Measurements from ENCODE around the gene TFR2. TPM values are rescaled to one million over a fixed set of nuclear protein-coding genes. Genes with fewer than 3 reads are reported as not detected.
A peak's percentile ranks its signal among the peaks of the same experiment; 100 is the strongest.

TFR2 gene
- polyA plus RNA-seq, 4 donors: 1.2 to 1.3 TPM; not detected in 2

DNA sequence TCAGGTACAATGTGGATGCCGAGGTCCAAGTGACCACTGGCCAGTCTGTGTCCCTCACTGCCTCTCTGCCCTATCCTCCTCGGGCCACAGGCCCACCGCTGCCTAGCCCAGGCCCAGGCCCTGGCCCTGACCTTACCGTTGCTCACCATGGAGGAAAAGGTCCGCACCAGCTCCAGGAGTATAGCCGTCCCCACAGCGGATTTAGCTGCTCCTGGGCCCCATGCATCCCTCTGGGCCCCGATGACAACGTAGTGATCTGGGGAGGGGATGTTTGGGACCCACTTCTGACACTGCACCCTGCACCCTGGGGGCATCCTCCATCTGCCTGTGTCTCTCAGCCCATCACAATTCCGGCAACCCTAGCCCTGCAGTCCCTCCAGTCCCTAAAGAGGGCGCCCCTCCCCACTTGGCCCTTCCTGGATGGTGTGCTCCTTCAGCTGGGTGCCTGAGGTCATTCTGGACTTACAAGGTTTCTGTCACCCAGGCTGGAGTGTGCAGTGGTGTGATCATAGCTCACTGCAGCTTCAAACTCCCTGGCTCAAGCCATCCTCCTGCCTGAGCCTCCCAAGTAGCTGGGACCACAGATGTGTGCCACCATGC, 12.1 kb downstream of the TFR2 start:
- Histone ChIP-seq H3K9me3 (ENCODE audit: control insufficient read depth in 2 of 2, insufficient read depth in 1 of 2, low read depth in 1 of 2, low read length in 1 of 2) (no peaks in the 10 kb centered on the region), H3K4me3 (ENCODE audit: low read depth in 1 of 3, low read length in 3 of 3) (no peak overlapping the region), H3K36me3 (ENCODE audit: control insufficient read depth in 3 of 3, insufficient read depth in 2 of 3, low read depth in 1 of 3, low read length in 3 of 3) (no peaks in the 10 kb centered on the region), H3K27ac (ENCODE audit: low read depth in 1 of 3, low read length in 2 of 3) (no peak overlapping the region), H3K27me3 (ENCODE audit: control insufficient read depth in 3 of 3, insufficient read depth in 3 of 3, low read length in 3 of 3) (peaks cover 0 to 26% (median 0%) of the 10 kb centered on the region in 3 donors), H3K4me1 (ENCODE audit: control insufficient read depth in 3 of 3, insufficient read depth in 2 of 3, low read depth in 1 of 3, low read length in 2 of 3) (peaks cover 0 to 6% (median 0%) of the 10 kb centered on the region in 3 donors)
- 72 to 80% (median 76%) methylated on average over 11 of the region's 11 CpGs for WGBS, 3 donors
- DNase-seq: peak in 1 of 2 donors; percentile 21
- no peak for FAIRE-seq

DNA sequence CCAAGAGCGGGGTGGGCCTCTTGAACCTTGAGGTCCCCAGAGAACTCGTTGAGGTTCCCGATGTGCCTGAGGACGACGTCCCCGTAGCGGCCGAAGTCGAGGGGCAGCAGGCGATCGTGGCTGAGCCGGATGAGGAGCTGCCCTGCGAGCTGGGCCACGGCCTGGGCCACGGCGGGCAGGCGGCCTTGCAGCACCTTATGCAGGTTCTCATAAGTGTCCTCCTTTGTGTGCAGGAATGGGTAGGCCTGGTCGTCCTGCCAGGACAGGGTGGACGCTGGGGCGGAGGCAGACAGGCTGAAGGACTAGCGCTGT, 14.2 kb downstream of the TFR2 start:
- H3K4me1 ChIP-seq (ENCODE audit: control insufficient read depth in 3 of 3, insufficient read depth in 2 of 3, low read depth in 1 of 3, low read length in 2 of 3): no peaks in the 10 kb centered on the region
- DNase-seq (no peak), FAIRE-seq (no peak)
- no peaks in the 10 kb centered on the region for H3K36me3 ChIP-seq (ENCODE audit: control insufficient read depth in 3 of 3, insufficient read depth in 2 of 3, low read depth in 1 of 3, low read length in 3 of 3)
- H3K27ac ChIP-seq (ENCODE audit: low read depth in 1 of 3, low read length in 2 of 3): no peak overlapping the region
- 88 to 91% (median 88%) methylated on average over 21 of the region's 21 CpGs for WGBS, 3 donors
- H3K27me3 ChIP-seq (ENCODE audit: control insufficient read depth in 3 of 3, insufficient read depth in 3 of 3, low read length in 3 of 3): peaks cover 0 to 9% (median 0%) of the 10 kb centered on the region in 3 donors
- H3K9me3 ChIP-seq (ENCODE audit: control insufficient read depth in 2 of 2, insufficient read depth in 1 of 2, low read depth in 1 of 2, low read length in 1 of 2): no peaks in the 10 kb centered on the region
- H3K4me3 ChIP-seq (ENCODE audit: low read depth in 1 of 3, low read length in 3 of 3): no peak overlapping the region

- peak overlapping the region in 2 of 3 donors; percentile 30 to 55 for H3K27ac ChIP-seq (ENCODE audit: low read depth in 1 of 3, low read length in 2 of 3)
- no peaks in the 10 kb centered on the region for H3K4me1 ChIP-seq (ENCODE audit: control insufficient read depth in 3 of 3, insufficient read depth in 2 of 3, low read depth in 1 of 3, low read length in 2 of 3)
- H3K27me3 ChIP-seq (ENCODE audit: control insufficient read depth in 3 of 3, insufficient read depth in 3 of 3, low read length in 3 of 3): peaks cover 0 to 9% (median 0%) of the 10 kb centered on the region in 3 donors
- H3K9me3 ChIP-seq (ENCODE audit: control insufficient read depth in 2 of 2, insufficient read depth in 1 of 2, low read depth in 1 of 2, low read length in 1 of 2): no peaks in the 10 kb centered on the region
- no peaks in the 10 kb centered on the region for H3K36me3 ChIP-seq (ENCODE audit: control insufficient read depth in 3 of 3, insufficient read depth in 2 of 3, low read depth in 1 of 3, low read length in 3 of 3)
- WGBS, 3 donors: 4 to 15% (median 7%) methylated on average over 18 to 37 of the region's 37 CpGs
- H3K4me3 ChIP-seq (ENCODE audit: low read depth in 1 of 3, low read length in 3 of 3): peak overlapping the region in 2 of 3 donors; percentile 19 to 23
- FAIRE-seq (no peak), DNase-seq (peak; percentile 82 to 84)
These were observed 14.7 kb downstream of the TFR2 start for GRCh38 chr7:100626530-100627237.

DNA sequence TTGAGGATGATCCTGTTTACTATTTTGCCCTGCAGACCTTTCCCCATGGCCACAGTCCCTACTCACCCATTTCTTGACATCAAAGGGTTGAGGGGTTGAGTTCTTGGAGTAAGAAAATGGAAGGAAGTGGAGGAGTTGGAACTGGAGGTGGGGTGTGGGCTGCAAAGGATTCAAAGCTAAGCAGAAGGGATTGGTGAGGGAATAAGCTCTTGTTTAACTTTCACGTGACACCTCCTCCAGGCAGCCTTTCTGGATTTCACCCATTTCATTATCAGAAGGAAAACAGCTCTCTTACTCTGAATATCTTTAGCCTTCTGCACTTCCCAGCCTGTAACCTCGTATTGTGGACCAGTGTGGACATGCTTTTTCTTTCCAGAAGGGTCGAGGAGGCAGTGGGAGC, 15.3 kb downstream of the TFR2 start:
- no peak for FAIRE-seq
- Histone ChIP-seq H3K4me1 (ENCODE audit: control insufficient read depth in 3 of 3, insufficient read depth in 2 of 3, low read depth in 1 of 3, low read length in 2 of 3) (no peaks in the 10 kb centered on the region), H3K4me3 (ENCODE audit: low read depth in 1 of 3, low read length in 3 of 3) (no peak overlapping the region), H3K27me3 (ENCODE audit: control insufficient read depth in 3 of 3, insufficient read depth in 3 of 3, low read length in 3 of 3) (peaks cover 0 to 9% (median 0%) of the 10 kb centered on the region in 3 donors), H3K9me3 (ENCODE audit: control insufficient read depth in 2 of 2, insufficient read depth in 1 of 2, low read depth in 1 of 2, low read length in 1 of 2) (no peaks in the 10 kb centered on the region), H3K36me3 (ENCODE audit: control insufficient read depth in 3 of 3, insufficient read depth in 2 of 3, low read depth in 1 of 3, low read length in 3 of 3) (no peaks in the 10 kb centered on the region), H3K27ac (ENCODE audit: low read depth in 1 of 3, low read length in 2 of 3) (no peak overlapping the region)
- 10 to 18% (median 17%) methylated on average over 3 of the region's 3 CpGs for WGBS, 3 donors
- DNase-seq: no peak

GRCh38 chr7:100623951-100624824, 17.2 kb downstream of the TFR2 start:
- Histone ChIP-seq H3K27me3 (ENCODE audit: control insufficient read depth in 3 of 3, insufficient read depth in 3 of 3, low read length in 3 of 3) (peaks cover 0 to 9% (median 0%) of the 10 kb centered on the region in 3 donors), H3K36me3 (ENCODE audit: control insufficient read depth in 3 of 3, insufficient read depth in 2 of 3, low read depth in 1 of 3, low read length in 3 of 3) (peaks cover 0 to 9% (median 0%) of the 10 kb centered on the region in 3 donors), H3K9me3 (ENCODE audit: control insufficient read depth in 2 of 2, insufficient read depth in 1 of 2, low read depth in 1 of 2, low read length in 1 of 2) (no peaks in the 10 kb centered on the region), H3K27ac (ENCODE audit: low read depth in 1 of 3, low read length in 2 of 3) (no peak overlapping the region), H3K4me3 (ENCODE audit: low read depth in 1 of 3, low read length in 3 of 3) (no peak overlapping the region), H3K4me1 (ENCODE audit: control insufficient read depth in 3 of 3, insufficient read depth in 2 of 3, low read depth in 1 of 3, low read length in 2 of 3) (no peaks in the 10 kb centered on the region)
- DNase-seq (no peak), FAIRE-seq (no peak)
- WGBS, 3 donors: 82 to 90% (median 83%) methylated on average over 15 of the region's 15 CpGs

DNA sequence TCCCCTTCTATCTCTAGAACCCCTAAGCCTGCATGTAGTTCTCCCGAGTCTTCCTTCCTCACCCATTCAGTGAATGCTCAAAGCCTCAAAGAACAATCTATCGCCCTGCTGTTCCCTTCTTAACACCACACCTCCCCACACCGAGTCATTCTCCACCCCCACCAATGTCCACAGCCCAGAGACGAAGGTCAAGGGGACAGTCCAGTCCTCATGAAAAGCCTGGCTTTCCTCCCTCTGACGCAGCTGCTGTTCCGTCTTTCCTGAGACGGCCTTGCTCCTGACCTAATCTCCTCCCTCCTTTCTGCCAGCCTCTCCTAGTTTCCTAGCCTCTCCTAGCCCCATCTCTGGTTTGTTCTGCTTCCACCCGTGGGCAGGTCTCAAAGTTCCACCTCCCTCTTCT, 19.8 kb downstream of the TFR2 start:
- H3K27me3 ChIP-seq (ENCODE audit: control insufficient read depth in 3 of 3, insufficient read depth in 3 of 3, low read length in 3 of 3): no peaks in the 10 kb centered on the region
- no peaks in the 10 kb centered on the region for H3K4me1 ChIP-seq (ENCODE audit: control insufficient read depth in 3 of 3, insufficient read depth in 2 of 3, low read depth in 1 of 3, low read length in 2 of 3)
- no peak overlapping the region for H3K27ac ChIP-seq (ENCODE audit: low read depth in 1 of 3, low read length in 2 of 3)
- no peaks in the 10 kb centered on the region for H3K9me3 ChIP-seq (ENCODE audit: control insufficient read depth in 2 of 2, insufficient read depth in 1 of 2, low read depth in 1 of 2, low read length in 1 of 2)
- FAIRE-seq: no peak
- DNase-seq: no peak
- H3K36me3 ChIP-seq (ENCODE audit: control insufficient read depth in 3 of 3, insufficient read depth in 2 of 3, low read depth in 1 of 3, low read length in 3 of 3): peaks cover 0 to 9% (median 0%) of the 10 kb centered on the region in 3 donors
- WGBS, 3 donors: 70 to 81% (median 75%) methylated on average over 8 of the region's 8 CpGs
- no peak overlapping the region for H3K4me3 ChIP-seq (ENCODE audit: low read depth in 1 of 3, low read length in 3 of 3)

- Histone ChIP-seq H3K9me3 (ENCODE audit: control insufficient read depth in 2 of 2, insufficient read depth in 1 of 2, low read depth in 1 of 2, low read length in 1 of 2) (no peaks in the 10 kb centered on the region), H3K27me3 (ENCODE audit: control insufficient read depth in 3 of 3, insufficient read depth in 3 of 3, low read length in 3 of 3) (no peaks in the 10 kb centered on the region), H3K4me3 (ENCODE audit: low read depth in 1 of 3, low read length in 3 of 3) (no peak overlapping the region), H3K4me1 (ENCODE audit: control insufficient read depth in 3 of 3, insufficient read depth in 2 of 3, low read depth in 1 of 3, low read length in 2 of 3) (no peaks in the 10 kb centered on the region), H3K36me3 (ENCODE audit: control insufficient read depth in 3 of 3, insufficient read depth in 2 of 3, low read depth in 1 of 3, low read length in 3 of 3) (peaks cover 0 to 9% (median 0%) of the 10 kb centered on the region in 3 donors), H3K27ac (ENCODE audit: low read depth in 1 of 3, low read length in 2 of 3) (no peak overlapping the region)
- no peak for FAIRE-seq
- 94 to 96% (median 94%) methylated on average over 23 of the region's 23 CpGs for WGBS, 3 donors
- no peak for DNase-seq
These were observed 20.5 kb downstream of the TFR2 start for GRCh38 chr7:100620804-100621203.

GRCh38 chr7:100620239-100620638, 21.1 kb downstream of the TFR2 start:
- no peaks in the 10 kb centered on the region for H3K27me3 ChIP-seq (ENCODE audit: control insufficient read depth in 3 of 3, insufficient read depth in 3 of 3, low read length in 3 of 3)
- H3K4me1 ChIP-seq (ENCODE audit: control insufficient read depth in 3 of 3, insufficient read depth in 2 of 3, low read depth in 1 of 3, low read length in 2 of 3): no peaks in the 10 kb centered on the region
- H3K36me3 ChIP-seq (ENCODE audit: control insufficient read depth in 3 of 3, insufficient read depth in 2 of 3, low read depth in 1 of 3, low read length in 3 of 3): peaks cover 0 to 9% (median 0%) of the 10 kb centered on the region in 3 donors
- DNase-seq: no peak
- H3K9me3 ChIP-seq (ENCODE audit: control insufficient read depth in 2 of 2, insufficient read depth in 1 of 2, low read depth in 1 of 2, low read length in 1 of 2): no peaks in the 10 kb centered on the region
- no peak overlapping the region for H3K27ac ChIP-seq (ENCODE audit: low read depth in 1 of 3, low read length in 2 of 3)
- FAIRE-seq: no peak
- 88 to 92% (median 89%) methylated on average over 6 of the region's 6 CpGs for WGBS, 3 donors
- no peak overlapping the region for H3K4me3 ChIP-seq (ENCODE audit: low read depth in 1 of 3, low read length in 3 of 3)

Measured in small intestine (tissue), 7 donors.